ENCODE measurements around the gene GPR161. TPM values are rescaled to one million over a fixed set of nuclear protein-coding genes. Genes with fewer than 3 reads are reported as not detected.

Gene GPR161
- total RNA-seq, 3 donors from 2014 or later (not counting 1 experiment from before 2014, with no cell fraction given): not detected

DNA sequence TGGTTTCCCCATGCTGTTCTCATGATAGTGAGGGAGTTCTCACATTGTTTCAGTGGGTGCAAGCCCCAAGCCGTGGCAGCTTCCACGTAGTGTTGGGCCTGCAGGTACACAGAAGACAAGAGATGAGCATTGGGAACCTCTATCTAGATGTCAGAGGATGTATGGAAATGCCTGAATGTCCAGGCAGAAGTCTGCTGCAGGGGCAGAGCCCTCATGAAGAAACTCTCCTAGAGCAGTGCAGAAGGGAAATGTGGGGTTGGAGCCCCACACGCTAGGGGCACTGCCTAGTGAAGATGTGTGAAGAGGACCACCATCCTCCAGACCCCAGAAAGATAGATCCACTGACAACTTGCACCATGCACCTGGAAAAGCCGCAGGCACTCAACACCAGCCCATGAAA is 17.0 kb downstream of the GPR161 start:
- Mint-ChIP-seq H3K27me3 (ENCODE audit: low read depth in 2 of 2) (peaks cover 29 to 53% of the 10 kb centered on the region in 2 donors), H3K36me3 (no peaks in the 10 kb centered on the region), H3K4me3 (no peak overlapping the region), H3K4me1 (no peaks in the 10 kb centered on the region), H3K27ac (no peak overlapping the region), H3K9me3 (no peaks in the 10 kb centered on the region)
- intact Hi-C loops (cut with micrococcal nuclease): no loop called here
- 92% methylated on average over 3 of the region's 4 CpGs for WGBS (ENCODE audit: insufficient coverage)
- TF ChIP-seq, protein P1, sequence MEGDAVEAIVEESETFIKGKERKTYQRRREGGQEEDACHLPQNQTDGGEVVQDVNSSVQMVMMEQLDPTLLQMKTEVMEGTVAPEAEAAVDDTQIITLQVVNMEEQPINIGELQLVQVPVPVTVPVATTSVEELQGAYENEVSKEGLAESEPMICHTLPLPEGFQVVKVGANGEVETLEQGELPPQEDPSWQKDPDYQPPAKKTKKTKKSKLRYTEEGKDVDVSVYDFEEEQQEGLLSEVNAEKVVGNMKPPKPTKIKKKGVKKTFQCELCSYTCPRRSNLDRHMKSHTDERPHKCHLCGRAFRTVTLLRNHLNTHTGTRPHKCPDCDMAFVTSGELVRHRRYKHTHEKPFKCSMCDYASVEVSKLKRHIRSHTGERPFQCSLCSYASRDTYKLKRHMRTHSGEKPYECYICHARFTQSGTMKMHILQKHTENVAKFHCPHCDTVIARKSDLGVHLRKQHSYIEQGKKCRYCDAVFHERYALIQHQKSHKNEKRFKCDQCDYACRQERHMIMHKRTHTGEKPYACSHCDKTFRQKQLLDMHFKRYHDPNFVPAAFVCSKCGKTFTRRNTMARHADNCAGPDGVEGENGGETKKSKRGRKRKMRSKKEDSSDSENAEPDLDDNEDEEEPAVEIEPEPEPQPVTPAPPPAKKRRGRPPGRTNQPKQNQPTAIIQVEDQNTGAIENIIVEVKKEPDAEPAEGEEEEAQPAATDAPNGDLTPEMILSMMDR (IDR thresholded peaks at IDR 0.05): no peak
- Histone ChIP-seq H3K9me3 (ENCODE audit: control insufficient read depth, insufficient read depth, low read length) (peaks cover 7% of the 10 kb centered on the region), H3K27me3 (ENCODE audit: control insufficient read depth, insufficient read depth, low read length) (no peaks in the 10 kb centered on the region), H3K4me3 (ENCODE audit: low read length) (no peak overlapping the region), H3K36me3 (ENCODE audit: control insufficient read depth, insufficient read depth, low read length) (no peaks in the 10 kb centered on the region), H3K4me1 (ENCODE audit: control insufficient read depth, insufficient read depth, low read length) (no peaks in the 10 kb centered on the region), H3K27ac (ENCODE audit: low read length) (no peak overlapping the region)
- no peak for ATAC-seq
- DNase-seq: no peak

DNA sequence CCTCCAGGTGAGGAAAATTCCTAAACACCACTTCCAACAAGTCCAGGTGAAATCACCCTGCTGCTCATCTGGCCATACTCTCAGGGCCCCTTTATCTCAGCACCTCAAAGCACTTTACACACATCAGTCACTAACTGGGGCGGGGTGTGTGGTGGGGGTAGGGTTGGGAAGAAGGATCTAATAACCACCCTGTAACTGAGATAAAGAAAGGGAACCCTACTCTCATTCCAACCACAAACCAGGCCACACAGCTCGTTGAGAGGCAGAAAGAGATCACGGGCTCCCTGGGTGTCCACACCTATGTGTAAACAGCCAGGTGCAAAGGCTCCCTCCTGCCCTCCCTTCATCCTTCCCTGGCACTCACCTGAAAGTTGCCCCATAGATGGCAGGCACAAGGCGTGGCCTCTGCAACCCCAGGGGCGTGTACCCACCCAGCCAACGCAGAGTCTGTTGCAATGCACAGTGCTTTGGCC is 20.4 kb downstream of the GPR161 start:
- Mint-ChIP-seq H3K27ac (no peak overlapping the region), H3K9me3 (no peaks in the 10 kb centered on the region), H3K36me3 (no peaks in the 10 kb centered on the region), H3K4me1 (no peaks in the 10 kb centered on the region), H3K4me3 (no peak overlapping the region), H3K27me3 (ENCODE audit: low read depth in 2 of 2) (peaks cover 19 to 36% of the 10 kb centered on the region in 2 donors)
- no peak overlapping the region for H3K4me3 ChIP-seq (ENCODE audit: low read length)
- no peaks in the 10 kb centered on the region for H3K4me1 ChIP-seq (ENCODE audit: control insufficient read depth, insufficient read depth, low read length)
- no peak for ATAC-seq
- DNase-seq: no peak
- intact Hi-C loops (cut with micrococcal nuclease): no loop called here
- H3K27me3 ChIP-seq (ENCODE audit: control insufficient read depth, insufficient read depth, low read length): no peaks in the 10 kb centered on the region
- no peaks in the 10 kb centered on the region for H3K36me3 ChIP-seq (ENCODE audit: control insufficient read depth, insufficient read depth, low read length)
- no peak overlapping the region for H3K27ac ChIP-seq (ENCODE audit: low read length)
- WGBS (ENCODE audit: insufficient coverage): 78% methylated on average over 5 of the region's 6 CpGs
- H3K9me3 ChIP-seq (ENCODE audit: control insufficient read depth, insufficient read depth, low read length): peaks cover 7% of the 10 kb centered on the region
- TF ChIP-seq, protein P1 (IDR thresholded peaks at IDR 0.05): no peak

DNA sequence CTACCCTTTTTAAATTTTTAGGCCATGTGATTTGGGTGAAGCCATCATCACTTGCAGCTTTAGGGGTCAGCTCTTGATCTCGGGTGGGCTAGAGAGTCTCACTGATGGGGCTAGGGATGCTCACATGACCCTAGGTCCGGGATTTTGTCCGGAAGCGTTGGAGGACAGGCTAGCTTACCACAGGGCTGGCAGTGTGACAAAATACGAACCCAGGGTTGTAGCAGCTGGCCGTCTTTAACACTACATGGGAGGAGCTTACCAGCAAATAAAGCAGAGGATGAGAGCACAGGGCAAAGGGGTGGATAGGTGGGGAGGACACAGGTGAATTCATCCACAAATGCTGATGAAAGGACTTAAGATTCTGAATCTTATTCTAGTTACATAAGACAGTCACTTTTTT is 21.9 kb downstream of the GPR161 start:
- Mint-ChIP-seq H3K36me3 (no peaks in the 10 kb centered on the region), H3K27me3 (ENCODE audit: low read depth in 2 of 2) (peaks cover 17 to 21% of the 10 kb centered on the region in 2 donors), H3K4me3 (no peak overlapping the region), H3K4me1 (no peaks in the 10 kb centered on the region), H3K9me3 (no peaks in the 10 kb centered on the region), H3K27ac (no peak overlapping the region)
- peaks cover 5% of the 10 kb centered on the region for H3K9me3 ChIP-seq (ENCODE audit: control insufficient read depth, insufficient read depth, low read length)
- TF ChIP-seq, protein P1 (IDR thresholded peaks at IDR 0.05): no peak
- H3K36me3 ChIP-seq (ENCODE audit: control insufficient read depth, insufficient read depth, low read length): no peaks in the 10 kb centered on the region
- ATAC-seq: no peak
- no peaks in the 10 kb centered on the region for H3K4me1 ChIP-seq (ENCODE audit: control insufficient read depth, insufficient read depth, low read length)
- no peak for DNase-seq
- no peak overlapping the region for H3K4me3 ChIP-seq (ENCODE audit: low read length)
- H3K27me3 ChIP-seq (ENCODE audit: control insufficient read depth, insufficient read depth, low read length): no peaks in the 10 kb centered on the region
- H3K27ac ChIP-seq (ENCODE audit: low read length): no peak overlapping the region
- 91% methylated on average over 6 of the region's 6 CpGs for WGBS (ENCODE audit: insufficient coverage)
- intact Hi-C loops (cut with micrococcal nuclease): no loop called here

DNA sequence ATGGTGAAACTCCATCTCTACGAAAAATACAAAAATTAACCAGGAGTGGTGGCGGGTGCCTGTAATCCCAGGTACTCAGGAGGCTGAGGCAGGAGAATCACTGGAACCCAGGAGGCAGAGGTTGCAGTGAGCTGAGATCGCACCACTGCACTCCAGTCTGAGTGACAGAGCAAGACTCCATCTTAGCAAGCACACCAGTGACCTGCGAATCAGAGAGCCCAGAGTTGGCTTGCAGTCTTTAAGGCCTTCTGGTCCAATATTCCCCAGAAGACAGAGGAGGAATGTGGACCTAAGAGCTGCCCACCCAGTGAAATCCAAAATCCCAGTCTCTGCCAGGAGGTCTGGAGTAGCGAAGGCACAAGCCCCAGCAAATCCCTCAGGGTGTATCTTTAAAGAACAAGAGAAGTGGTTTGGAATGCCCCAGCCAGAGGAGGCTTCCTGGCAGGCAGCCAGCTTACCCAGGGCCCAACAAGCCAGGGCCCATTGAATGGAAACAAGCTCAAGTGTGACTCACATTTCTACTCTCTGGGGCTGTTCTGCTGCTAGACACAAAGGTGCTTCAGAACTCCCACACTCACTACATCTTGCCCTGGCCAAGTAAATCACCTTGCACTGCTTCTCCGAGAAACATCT is 23.9 kb downstream of the GPR161 start:
- ATAC-seq (peak in 1 of 3 donors; percentile 18), DNase-seq (peak in 1 of 2 donors; percentile 33)
- TF ChIP-seq, protein P1 (IDR thresholded peaks at IDR 0.05): no peak
- no peak overlapping the region for H3K4me3 ChIP-seq (ENCODE audit: low read length)
- H3K27ac Mint-ChIP-seq: no peak overlapping the region
- intact Hi-C loops (cut with micrococcal nuclease): no loop called here
- no peaks in the 10 kb centered on the region for H3K4me1 Mint-ChIP-seq
- no peak overlapping the region for H3K4me3 Mint-ChIP-seq
- WGBS (ENCODE audit: insufficient coverage): 94% methylated on average over 6 of the region's 6 CpGs
- peaks cover 7 to 11% of the 10 kb centered on the region in 2 donors for H3K27me3 Mint-ChIP-seq (ENCODE audit: low read depth in 2 of 2)
- no peaks in the 10 kb centered on the region for H3K4me1 ChIP-seq (ENCODE audit: control insufficient read depth, insufficient read depth, low read length)
- no peaks in the 10 kb centered on the region for H3K36me3 Mint-ChIP-seq
- no peak overlapping the region for H3K27ac ChIP-seq (ENCODE audit: low read length)
- no peaks in the 10 kb centered on the region for H3K36me3 ChIP-seq (ENCODE audit: control insufficient read depth, insufficient read depth, low read length)
- H3K9me3 ChIP-seq (ENCODE audit: control insufficient read depth, insufficient read depth, low read length): no peaks in the 10 kb centered on the region
- H3K27me3 ChIP-seq (ENCODE audit: control insufficient read depth, insufficient read depth, low read length): no peaks in the 10 kb centered on the region
- no peaks in the 10 kb centered on the region for H3K9me3 Mint-ChIP-seq

All from natural killer cell (primary cell).